Keratinocyte (primary cell): Measurements from ENCODE around the gene DDIAS.
"Not testable (repeated sequence)": the region's sequence is repeated elsewhere in the genome, so short reads cannot be mapped to it uniquely, and the experiment has no call there.

Experiments used
- CTCF ChIP-seq, 3 experiments: IDR thresholded peaks in 1 of 3; conservative IDR thresholded peaks in 1 of 3; optimal IDR thresholded peaks in 1 of 3; 2 replicates in 2 of 3; 3 replicates in 1 of 3; pipeline versions ENCODE3 to v1.5.1; 2011; ENCODE audit warnings: low read length in 3 of 3, mild to moderate bottlenecking in 3 of 3, moderate library complexity in 2 of 3, control low read depth in 1 of 3, inconsistent platforms in 1 of 3; ENCODE audit not compliant: insufficient read depth in 2 of 3; ENCODE audit errors: extremely low read depth in 1 of 3
- EZH2 ChIP-seq: IDR thresholded peaks from one replicate; pipeline ENCODE4 v1.6.1; 2012; ENCODE audit warnings: inconsistent platforms, mild to moderate bottlenecking, low read length, moderate library complexity

- TF ChIP-seq EZH2; CTCF (optimal IDR thresholded peaks at IDR 0.05 in 1 of 3, IDR thresholded peaks at IDR 0.05 in 1 of 3, conservative IDR thresholded peaks at IDR 0.05 in 1 of 3; ENCODE audit: extremely low read depth in 1 of 3, insufficient read depth in 2 of 3, low read length in 3 of 3): not testable (repeated sequence)
Observed at GRCh38 chr11:82950502-82950901, 49.0 kb downstream of the DDIAS start.
